PC-9 (cell line): Measurements from ENCODE around the gene FIGNL2.

ENCODE experiments used
- CTCF ChIP-seq: fragments of 200-600 bp; sonication (generic); conservative IDR thresholded peaks from 2 replicates; pipeline ENCODE4 v1.6.1; 2017; ENCODE audit warnings: mixed run types, antibody characterized with exemption, mild to moderate bottlenecking, moderate library complexity
- EZH2 ChIP-seq: fragments of 200-600 bp; sonication (generic); IDR thresholded peaks from 2 replicates; pipeline ENCODE4 v1.8.0; 2017; ENCODE audit warnings: antibody characterized with exemption, low read depth

GRCh38 chr12:51809193-51809592 is 39.3 kb downstream of the FIGNL2 start:
- TF ChIP-seq CTCF = no peak
- TF ChIP-seq EZH2 = no peak
